DMS 273 treated with DMSO at 0.1 percent for 48 hours (cell line): ENCODE data around the gene LRMDA.

Experiments used
- DNase-seq: peaks from one replicate; lab custom pipeline; 2025; lab: John Stamatoyannopoulos, UW

The LRMDA gene

DNA sequence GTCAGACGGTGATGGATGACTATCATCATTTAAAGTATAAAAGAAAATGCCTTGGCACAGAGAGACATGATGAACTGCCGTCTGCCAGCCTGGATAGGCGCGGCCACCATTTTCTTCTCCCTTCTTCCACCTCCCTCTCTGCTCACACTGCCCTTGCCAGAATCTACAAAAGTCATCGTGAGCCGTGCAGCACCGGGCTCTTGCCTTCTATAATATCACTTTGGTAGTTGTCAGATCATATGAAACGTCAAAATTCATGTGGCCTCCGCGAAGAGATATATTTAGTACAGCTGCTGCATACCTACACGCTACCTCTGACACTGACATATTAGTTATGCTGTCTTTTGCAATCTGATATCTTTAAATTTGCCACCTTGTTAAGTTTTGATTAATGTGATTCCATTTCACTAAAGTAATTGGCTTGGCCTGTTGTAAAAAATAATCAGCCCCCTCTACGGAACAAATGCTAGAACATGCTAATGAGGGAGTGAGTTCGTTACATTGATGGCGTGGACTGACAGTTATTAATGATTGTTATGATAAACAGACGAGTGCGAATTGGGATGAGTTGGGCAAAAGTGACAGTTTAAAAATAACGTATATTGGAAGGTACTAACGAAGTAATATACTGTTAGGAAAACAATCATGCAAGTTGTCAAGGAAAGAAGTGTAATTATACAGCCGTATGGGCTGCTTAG lies 214.9 kb downstream of the LRMDA start:
- DNase-seq, result no peak

DNA sequence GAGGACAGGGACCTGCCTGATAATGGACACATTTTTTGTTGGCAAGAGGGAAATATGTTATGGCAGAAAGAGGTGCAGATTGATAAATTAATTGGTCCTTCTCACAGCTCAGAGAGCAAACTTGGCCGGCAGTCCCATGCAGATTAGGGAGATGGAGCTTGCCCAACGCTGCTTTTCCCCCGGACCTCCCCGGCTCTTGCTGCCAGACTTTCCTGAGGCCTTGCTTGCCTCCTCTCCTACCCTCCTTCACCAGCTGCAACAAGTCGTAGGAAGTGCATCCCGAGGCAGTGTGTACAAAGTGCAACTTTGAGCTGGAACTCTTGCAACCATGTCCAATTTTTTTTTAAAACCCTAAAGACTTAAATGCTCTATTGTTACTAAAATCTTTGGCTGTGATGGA lies 215.5 kb downstream of the LRMDA start:
- DNase-seq, result no peak

DNA sequence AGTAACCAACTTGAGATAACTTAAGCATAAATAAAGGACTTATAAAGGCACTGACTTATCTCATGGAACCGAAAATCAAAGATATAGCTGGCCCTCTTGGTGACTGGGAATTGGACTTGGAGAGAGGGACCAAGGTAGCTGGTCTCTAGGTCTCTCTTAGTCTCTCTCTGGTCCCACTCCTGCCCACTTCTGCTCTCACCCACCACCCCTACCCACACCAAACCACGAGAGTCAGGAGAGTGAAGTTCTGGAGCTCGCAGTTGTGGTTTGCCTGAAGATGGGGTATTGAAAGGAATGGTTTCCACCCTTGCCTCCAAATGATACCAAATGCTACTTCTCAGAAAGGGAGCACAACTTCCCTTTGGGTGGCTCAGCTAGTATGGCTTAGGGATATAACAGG lies 216.3 kb downstream of the LRMDA start:
- no peak for DNase-seq

DNA sequence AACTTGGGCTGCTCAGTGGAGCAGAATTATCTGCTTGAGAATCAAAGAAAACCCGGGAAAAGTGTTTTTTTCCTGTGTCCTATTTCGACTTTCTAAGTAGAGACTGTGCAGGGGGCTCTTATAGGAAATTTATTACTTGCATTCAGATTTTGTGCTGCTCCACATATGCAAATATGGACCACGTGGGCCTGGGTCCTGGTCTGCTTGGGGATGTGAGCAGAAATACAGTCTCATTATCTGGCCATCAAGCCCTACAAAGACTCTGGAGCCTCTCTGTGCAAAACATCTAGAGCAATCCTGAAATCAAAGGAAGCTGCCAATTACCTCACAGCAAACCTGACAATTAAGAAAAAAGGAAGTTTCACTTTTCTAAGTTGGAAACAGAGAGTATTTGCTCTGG lies 216.9 kb downstream of the LRMDA start:
- DNase-seq, result no peak

DNA sequence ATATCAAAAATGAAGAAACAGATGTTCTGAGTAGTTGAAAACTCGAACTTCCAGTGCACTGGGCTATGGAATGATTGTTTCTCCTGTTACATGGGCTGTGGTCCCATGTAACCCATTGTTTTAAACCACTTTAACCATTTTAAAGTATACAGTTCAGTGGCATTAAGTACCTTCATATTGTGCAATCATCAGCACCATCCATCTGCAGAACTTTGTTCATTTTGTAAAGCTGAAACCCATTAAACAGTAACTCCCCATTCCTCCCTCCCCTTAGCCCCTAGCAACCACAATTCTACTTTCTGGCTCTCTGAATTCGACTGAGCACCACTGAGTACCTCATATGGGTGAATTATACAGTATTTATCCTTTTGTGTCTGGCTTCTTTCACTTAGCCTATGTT lies 217.4 kb downstream of the LRMDA start:
- no peak for DNase-seq

DNA sequence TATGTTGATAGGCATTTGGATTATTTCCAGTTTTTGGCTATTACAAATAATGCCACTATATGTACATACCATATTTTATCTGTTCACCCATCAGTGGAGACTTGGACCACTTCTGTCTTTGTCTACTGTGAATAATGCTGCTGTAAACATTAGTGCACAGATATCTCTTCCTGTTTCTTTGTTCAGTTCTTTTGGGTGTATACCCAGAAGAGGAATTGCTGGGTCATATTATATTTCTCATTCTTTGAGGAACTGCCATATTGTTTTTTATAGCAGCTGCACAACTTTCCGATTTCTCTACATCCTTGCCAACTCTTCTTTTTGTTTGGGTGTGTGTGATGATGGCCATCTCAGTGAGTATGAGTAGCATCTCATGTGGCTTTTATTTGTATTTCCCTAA lies 218.0 kb downstream of the LRMDA start:
- DNase-seq, result no peak

DNA sequence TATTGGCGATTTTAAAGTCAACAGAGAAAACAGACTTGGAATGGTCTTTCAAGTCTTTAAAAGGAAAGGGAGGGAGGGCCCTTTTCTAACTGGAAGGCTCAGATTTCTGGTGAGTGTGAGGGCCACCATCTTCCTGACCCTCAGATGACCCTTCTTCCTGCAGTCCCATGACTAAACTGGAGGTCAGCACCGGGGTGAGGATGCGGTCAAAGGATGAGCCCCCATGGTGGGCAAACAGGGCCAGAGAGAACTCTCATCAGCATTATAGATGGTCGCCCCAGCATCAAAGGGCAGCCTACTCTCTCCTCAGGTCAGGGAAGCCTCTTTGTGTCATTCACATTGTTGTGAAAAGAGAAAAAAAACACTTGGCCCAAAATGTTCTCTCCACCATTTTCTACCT lies 219.2 kb downstream of the LRMDA start:
- DNase-seq, result no peak

DNA sequence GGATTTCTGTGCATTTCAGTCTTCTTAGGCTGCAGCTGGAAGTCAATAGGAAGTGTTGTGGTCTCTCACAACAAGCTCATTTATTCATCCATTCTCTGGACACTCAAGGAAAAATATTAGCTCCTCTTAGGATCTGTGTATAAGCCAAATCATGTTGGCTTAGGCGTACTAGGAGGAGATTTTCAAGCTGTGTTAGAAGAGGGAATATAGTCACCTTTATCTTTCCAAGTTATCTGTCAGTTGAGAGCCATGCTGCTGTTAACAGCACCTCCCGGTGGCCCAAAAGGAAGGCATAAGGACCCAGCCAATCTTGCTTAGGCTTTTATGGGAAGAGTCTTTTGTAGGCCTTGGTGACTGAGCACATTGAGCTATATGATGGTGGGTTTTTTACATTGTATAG lies 220.0 kb downstream of the LRMDA start:
- no peak for DNase-seq

DNA sequence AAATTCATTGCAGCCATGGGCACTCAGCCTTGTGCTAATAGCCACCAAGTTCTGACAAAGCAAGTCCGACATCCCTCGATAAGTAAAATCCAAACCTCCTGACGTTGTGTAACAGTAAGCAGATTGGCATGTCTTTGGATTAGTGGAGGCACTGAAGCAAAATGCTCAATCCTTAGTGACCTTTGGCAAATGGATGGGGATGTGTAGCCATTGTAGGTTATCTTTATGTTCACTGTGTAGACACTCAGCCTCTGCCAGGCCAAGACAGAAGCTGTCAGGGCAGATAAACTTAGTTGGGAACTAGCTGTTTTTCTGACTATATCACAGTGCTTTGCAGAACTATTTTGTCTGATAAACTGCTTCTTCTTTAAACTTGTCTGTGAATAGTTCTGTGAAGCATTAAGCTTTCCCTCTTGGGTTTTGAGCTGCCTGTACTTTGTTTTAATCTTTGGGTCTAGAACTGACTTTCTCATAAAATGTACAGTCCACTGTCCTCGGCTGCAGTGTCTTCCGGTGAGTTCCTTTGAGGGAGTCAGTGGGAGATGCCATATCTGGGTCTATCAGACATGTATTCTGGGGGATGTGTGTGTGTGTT lies 220.8 kb downstream of the LRMDA start:
- DNase-seq, result no peak

DNA sequence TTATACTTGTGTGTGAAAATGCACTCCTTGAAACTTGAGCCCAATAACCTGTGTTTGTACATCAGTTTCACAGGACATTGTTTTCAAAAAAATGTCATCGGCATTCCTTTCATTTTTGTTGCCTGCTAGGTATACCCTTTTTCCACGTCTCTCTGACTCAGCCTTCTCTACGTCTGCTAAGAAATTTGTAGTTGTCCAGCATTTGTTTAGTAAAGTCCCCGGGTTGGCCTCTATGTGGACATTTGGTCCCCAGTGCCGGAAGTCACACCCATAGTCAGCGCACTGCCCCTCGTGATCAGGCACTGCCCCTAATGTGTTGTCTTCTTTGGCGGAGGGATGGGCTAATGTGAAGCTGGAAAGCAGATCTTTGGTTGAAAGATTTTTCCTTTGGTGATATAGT lies 222.3 kb downstream of the LRMDA start:
- DNase-seq, result no peak

DNA sequence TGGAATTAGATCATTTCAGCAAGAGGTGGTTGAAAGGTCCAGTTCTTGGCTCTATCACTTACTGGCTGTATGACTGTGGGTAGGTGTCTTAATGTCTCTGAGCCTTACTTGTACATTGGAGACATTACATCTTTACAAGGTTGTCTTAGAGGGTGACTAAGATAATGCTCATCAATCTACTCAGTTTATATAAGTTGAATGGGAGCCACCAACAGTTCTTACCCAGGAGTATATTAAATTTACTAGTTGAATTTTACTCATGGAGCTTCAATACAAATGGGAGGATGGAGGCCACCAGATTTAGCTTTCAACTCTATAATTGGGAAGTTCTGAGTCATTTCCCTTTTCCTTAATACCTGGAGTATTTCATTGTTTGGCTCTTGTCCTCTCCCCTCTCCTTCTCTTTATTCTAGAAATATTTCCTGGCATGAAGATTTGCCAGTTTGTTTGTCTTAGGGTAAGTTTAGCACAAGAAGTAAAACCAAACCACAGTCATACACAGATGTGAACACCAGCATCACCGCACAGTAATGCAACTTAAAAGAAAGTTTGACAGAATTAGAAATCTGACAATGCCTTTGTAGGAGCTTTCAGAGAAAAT lies 222.8 kb downstream of the LRMDA start:
- no peak for DNase-seq

DNA sequence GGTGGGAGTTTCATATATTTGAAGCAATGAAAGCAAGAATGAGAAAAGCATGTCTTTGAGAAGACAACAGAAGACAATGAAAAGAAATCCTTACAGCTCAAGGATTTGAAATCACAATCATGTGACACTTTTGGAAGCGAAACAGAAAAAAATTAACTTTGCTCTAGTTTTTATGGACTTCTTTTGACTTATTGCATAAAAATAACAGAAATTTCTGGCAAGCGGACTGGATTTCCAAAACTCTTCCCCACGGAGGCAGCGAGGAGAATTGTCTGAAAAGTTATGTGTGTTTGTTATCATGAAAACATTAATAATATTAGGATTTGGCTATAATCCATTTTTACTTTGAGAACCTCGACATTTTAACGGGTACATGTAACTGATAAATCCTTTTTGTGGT lies 223.3 kb downstream of the LRMDA start:
- DNase-seq, result no peak

DNA sequence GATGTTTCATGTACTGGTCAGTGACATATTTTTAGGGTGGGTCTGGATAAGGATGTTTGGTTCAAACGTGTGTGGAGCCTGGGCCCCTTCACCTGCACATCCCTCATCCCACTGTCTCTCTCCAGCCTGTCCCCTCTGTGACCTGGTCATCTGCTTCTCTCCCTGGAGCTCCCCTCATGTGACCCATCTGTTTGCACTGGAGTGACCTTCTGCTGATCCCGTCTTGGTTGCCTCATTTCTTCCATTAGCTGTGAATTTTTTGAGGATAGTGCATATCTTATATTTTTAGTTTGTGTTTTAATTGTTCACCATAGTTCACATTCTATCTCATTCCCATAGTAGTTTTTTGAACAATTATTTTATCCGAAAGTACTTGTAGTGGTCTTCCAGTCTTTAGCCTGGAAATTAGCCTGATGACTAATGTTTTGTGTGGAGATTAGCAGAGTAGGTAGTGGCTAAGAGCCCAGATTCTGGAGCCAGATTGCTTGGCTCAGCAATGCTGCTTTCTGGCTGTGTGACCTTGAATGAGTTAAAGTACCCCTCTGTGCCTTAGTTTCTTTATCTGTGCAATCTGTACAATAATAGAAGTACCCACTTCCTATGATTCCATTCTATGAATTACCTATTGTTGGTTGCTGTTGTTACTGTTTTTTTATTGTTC lies 224.5 kb downstream of the LRMDA start:
- no peak for DNase-seq

DNA sequence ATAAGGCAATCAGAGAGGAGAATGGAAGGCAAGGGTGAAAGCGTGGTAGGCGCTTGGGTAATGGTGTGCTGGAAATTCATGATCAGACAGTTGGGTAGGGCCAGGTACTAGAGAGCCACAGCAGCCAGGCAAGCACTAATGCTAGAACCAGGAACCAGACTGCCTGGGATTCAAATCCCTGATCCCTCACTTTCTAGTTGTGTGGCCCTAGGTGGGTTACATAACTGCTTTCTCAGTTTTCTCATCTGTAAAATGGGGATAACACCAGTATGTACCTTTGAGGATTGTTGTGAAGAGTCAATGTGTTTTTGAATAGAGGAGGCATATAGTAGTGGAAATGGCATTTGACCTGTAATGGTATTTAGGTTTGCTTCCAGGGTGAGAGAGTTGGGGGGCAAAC lies 225.9 kb downstream of the LRMDA start:
- no peak for DNase-seq

DNA sequence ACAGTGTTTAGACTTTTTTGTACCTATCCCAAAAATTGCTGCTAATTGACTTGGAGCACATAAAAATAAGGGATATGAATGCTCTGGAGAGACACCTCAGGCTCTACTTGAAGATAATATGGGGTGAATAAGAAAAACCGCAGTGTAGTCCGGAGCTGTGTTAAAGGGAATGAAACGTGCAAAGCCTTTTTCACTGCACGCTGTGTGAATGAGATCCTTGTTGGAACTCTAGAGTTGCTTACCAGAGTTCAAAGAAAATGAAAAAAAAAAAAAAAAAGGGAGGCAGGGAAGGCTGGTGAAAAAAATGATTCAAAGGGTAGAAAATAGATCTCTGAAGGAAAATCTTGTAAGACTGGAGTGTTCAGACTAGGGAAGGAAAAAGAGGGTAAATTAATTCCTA lies 226.6 kb downstream of the LRMDA start:
- no peak for DNase-seq

DNA sequence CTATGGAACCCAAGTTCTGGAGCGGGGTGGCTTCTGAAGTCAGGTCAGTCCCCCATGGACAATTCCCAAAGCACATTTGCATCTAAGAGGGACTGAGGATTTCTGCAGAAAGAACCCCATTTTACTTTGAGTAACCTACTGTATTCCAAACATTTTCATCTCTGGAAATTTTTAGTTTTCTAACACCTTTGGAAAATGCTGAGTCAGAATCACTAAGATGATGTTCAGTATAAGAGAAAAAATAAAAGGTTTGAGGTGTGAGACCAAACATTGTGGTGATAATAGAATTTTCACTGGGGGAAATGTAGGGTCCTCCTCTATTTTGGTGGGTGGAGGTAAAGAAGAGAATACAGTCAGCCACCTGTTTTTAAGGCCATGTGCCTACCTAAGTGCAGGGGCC lies 227.1 kb downstream of the LRMDA start:
- DNase-seq, result no peak

DNA sequence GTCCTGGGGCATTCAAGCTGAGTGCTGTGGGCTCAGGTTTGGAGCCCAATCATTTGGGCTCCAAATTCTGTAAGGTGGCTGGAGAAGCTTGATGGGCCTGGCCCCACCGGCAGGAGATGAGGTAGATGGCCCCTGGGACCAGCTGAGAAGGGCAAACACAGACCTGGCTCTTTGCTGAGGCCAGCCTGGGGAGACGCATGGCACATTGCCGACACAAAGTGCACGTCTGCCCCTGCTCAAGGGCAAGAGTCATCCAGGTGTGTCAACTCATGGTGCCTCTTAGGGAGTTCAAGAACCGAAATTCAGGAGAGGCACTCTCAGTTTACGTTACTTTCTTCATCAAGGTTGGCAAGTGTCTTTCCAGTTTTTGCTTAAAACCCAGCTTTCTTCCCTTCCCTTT lies 227.5 kb downstream of the LRMDA start:
- no peak for DNase-seq

DNA sequence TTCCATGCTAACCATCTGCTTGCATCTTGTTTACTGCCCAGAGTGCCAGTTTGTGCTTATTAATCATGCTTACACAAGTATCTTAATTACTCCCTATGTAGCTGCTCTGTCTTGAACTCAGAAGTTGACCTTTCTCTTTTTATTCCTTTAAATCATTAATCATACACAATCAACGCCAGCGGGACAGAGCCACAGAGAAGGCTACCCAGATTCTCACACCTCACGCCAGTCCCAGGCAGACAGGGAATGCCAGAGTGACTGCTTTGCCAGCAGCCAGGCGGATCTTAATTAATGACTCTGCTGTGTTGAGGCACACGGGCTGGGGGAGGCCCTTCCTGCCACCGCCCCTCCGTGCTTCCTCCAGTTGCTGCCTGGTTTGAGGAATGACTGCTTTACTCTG lies 229.4 kb downstream of the LRMDA start:
- DNase-seq, result no peak

DNA sequence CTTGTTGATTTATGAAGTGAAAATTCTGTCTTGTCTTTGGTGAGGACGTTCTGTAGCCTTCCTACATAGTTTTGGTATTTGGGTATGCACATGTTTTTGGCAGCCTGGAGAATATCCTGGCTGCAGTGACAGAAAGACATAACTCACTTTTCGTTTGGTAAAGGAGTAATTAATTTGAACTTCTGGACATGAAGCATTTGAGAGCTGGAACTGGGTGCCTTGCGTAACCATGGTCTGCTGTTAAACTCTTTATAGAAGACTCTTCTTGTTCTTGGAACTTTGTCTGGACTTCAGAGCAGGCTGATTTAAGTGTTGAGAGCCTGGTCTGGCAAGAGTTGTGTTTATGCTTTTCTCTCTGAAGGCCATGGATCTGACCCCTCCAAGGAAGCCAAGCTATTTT lies 231.3 kb downstream of the LRMDA start:
- DNase-seq, result no peak

DNA sequence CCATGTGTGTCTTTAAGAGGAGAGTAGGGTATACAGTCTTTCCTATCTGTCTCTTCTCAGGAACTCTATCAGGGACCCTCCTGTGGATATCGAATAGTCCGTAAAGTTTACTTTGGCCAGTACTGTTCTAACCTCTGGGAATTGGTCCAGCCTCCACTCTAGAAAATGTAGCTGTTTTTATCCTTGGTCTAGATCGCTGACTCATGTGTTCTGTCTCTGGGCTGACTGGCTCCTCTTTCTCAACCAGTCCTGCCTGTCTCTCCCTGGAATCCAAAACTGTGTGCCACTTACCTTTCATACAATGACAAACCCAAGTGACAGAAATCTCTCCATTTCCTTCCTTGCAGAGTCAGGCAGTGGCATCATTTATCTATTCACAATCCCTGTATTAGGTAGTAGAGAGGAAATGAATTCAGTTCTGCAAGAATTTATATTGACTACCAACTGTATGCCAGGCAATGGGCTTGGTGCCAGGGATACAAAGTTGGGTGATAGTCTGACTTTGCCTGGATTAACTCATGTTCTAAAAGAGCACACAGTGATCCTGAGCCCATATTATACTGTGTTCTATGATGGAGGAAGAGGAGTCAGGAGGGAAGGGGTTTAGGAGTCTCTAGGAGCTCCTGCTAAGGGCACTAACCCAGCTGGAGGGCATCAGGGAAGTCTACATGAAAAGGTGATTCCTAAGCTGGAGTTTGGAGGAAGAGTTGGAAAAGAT lies 232.7 kb downstream of the LRMDA start:
- no peak for DNase-seq

DNA sequence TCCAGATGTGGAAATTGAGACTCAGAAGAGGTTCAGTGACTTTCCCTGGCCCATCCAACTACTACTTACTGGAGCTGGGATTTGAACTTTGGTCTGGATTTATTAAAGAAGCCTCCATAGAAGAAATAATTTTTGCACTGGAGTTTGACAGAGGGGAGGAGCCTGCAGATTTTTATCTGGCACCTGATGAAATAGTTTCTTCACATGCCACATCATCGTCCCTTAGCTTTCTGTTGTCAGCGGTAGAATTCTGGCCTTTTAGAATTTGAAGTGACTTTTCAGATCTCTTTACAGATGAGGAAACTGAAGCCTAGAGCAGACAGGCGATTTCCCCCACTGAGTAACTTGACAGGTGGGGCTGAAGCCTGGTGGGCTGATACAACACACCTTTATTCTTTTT lies 233.5 kb downstream of the LRMDA start:
- DNase-seq, result no peak

DNA sequence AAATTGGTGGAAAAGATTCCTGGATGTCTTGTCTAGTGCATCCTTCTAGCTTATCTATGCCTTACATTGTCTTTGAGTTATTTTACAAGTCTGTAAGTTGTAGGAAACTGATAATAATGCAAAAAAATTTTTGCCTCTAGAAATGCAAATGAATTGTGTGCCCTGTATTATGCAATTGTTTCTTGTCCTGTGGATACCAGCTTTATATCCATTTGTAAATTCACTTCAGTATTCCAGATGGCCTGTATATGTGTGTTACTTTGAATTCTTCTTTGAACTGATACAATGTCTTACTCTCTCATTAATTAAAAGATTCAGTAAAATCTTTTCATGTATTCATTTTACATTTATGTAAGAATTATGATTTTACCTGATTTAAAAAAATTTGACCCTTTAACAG lies 234.3 kb downstream of the LRMDA start:
- DNase-seq, result no peak
